ENCODE results near the gene NT5C.
"Not testable (repeated sequence)": the region's sequence is repeated elsewhere in the genome, so short reads cannot be mapped to it uniquely, and the experiment has no call there.

Gene NT5C

GRCh38 chr17:75174996-75175395 is 43.5 kb upstream of the NT5C start:
- no peak overlapping the region for H2BK120ac ChIP-seq (ENCODE audit: insufficient read depth, low read length, poor library complexity)
- no peak overlapping the region for H2BK5ac ChIP-seq (ENCODE audit: low read depth, low read length, poor library complexity)
- H3K27me3 ChIP-seq (ENCODE audit: insufficient read depth, low read length): no peaks in the 10 kb centered on the region
- H2BK12ac ChIP-seq (ENCODE audit: low read length): no peak overlapping the region
- no peak overlapping the region for H2AK5ac ChIP-seq (ENCODE audit: low read length)
- H3K4me2 ChIP-seq (ENCODE audit: low read length): no peak overlapping the region
- H4K12ac ChIP-seq (ENCODE audit: low read depth, low read length): no peak overlapping the region
- H3K36me3 ChIP-seq (ENCODE audit: control insufficient read depth in 1 of 2, insufficient read depth in 2 of 2, low read length in 2 of 2): peaks cover 70 to 71% of the 10 kb centered on the region in 2 experiments
- no peak for DNase-seq
- no peak overlapping the region for H3K4ac ChIP-seq (ENCODE audit: low read depth, low read length)
- no peak overlapping the region for H3K4me3 ChIP-seq (ENCODE audit: low read depth, low read length)
- H3K9ac ChIP-seq (ENCODE audit: low read length): no peak overlapping the region
- H3K23ac ChIP-seq (ENCODE audit: low read length): no peak overlapping the region
- no peak overlapping the region for H4K8ac ChIP-seq (ENCODE audit: low read depth, low read length)
- no peak overlapping the region for H3K14ac ChIP-seq (ENCODE audit: low read length)
- no peak overlapping the region for H3K18ac ChIP-seq (ENCODE audit: low read length)
- H3K9me3 ChIP-seq (ENCODE audit: insufficient read depth, low read depth, low read length): no peaks in the 10 kb centered on the region
- no peak overlapping the region for H3K27ac ChIP-seq (ENCODE audit: low read depth, low read length)
- no CpG with 5 or more reads among the region's 11 CpGs for WGBS (ENCODE audit: extremely low coverage, insufficient coverage, insufficient read length)
- peaks cover 0 to 1% of the 10 kb centered on the region in 2 experiments for H3K4me1 ChIP-seq (ENCODE audit: control insufficient read depth in 1 of 2, insufficient read depth in 2 of 2, low read length in 2 of 2)
- H3K79me1 ChIP-seq (ENCODE audit: low read length): no peaks in the 10 kb centered on the region
- H3K79me2 ChIP-seq (ENCODE audit: control insufficient read depth, insufficient read depth, low read length, poor library complexity): peaks cover 5% of the 10 kb centered on the region
- H4K91ac ChIP-seq (ENCODE audit: low read depth, low read length): no peak overlapping the region
- H2AFZ ChIP-seq (ENCODE audit: insufficient read depth, low read length, poor library complexity): no peak overlapping the region

DNA sequence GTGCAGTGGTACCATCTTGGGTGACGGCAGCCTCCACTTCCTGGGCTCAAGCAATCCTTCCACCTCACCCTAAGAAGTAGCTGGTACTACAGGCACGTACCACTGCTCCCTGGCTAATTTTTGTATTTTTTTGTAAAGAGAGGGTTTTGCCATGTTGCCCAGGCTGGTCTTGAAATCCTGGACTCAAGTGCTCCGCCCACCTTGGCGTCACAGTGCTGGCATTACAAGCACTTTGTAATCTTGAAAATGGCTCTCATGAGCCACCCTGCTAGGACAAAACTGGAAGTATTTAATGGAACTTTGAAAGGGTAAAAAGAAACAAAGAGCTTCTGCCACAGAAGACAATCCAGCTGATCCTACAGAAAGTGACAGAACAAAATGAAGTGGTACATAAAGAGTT is 42.0 kb upstream of the NT5C start:
- H2BK120ac ChIP-seq (ENCODE audit: insufficient read depth, low read length, poor library complexity): no peak overlapping the region
- no peak for DNase-seq
- H3K23ac ChIP-seq (ENCODE audit: low read length): no peak overlapping the region
- H3K14ac ChIP-seq (ENCODE audit: low read length): no peak overlapping the region
- H3K4me3 ChIP-seq (ENCODE audit: low read depth, low read length): no peak overlapping the region
- H3K27ac ChIP-seq (ENCODE audit: low read depth, low read length): no peak overlapping the region
- H4K12ac ChIP-seq (ENCODE audit: low read depth, low read length): no peak overlapping the region
- H4K91ac ChIP-seq (ENCODE audit: low read depth, low read length): no peak overlapping the region
- WGBS (ENCODE audit: extremely low coverage, insufficient coverage, insufficient read length): no CpG with 5 or more reads among the region's 4 CpGs
- no peak overlapping the region for H2AK5ac ChIP-seq (ENCODE audit: low read length)
- no peak overlapping the region for H2BK5ac ChIP-seq (ENCODE audit: low read depth, low read length, poor library complexity)
- no peaks in the 10 kb centered on the region for H3K79me1 ChIP-seq (ENCODE audit: low read length)
- H3K18ac ChIP-seq (ENCODE audit: low read length): no peak overlapping the region
- no peak overlapping the region for H3K4ac ChIP-seq (ENCODE audit: low read depth, low read length)
- H4K8ac ChIP-seq (ENCODE audit: low read depth, low read length): no peak overlapping the region
- no peaks in the 10 kb centered on the region for H3K27me3 ChIP-seq (ENCODE audit: insufficient read depth, low read length)
- no peak overlapping the region for H3K9ac ChIP-seq (ENCODE audit: low read length)
- H3K79me2 ChIP-seq (ENCODE audit: control insufficient read depth, insufficient read depth, low read length, poor library complexity): peaks cover 1% of the 10 kb centered on the region
- H3K9me3 ChIP-seq (ENCODE audit: insufficient read depth, low read depth, low read length): no peaks in the 10 kb centered on the region
- no peak overlapping the region for H3K4me2 ChIP-seq (ENCODE audit: low read length)
- no peaks in the 10 kb centered on the region for H3K4me1 ChIP-seq (ENCODE audit: control insufficient read depth in 1 of 2, insufficient read depth in 2 of 2, low read length in 2 of 2)
- H2BK12ac ChIP-seq (ENCODE audit: low read length): no peak overlapping the region
- no peak overlapping the region for H2AFZ ChIP-seq (ENCODE audit: insufficient read depth, low read length, poor library complexity)
- H3K36me3 ChIP-seq (ENCODE audit: control insufficient read depth in 1 of 2, insufficient read depth in 2 of 2, low read length in 2 of 2): peaks cover 65 to 69% of the 10 kb centered on the region in 2 experiments

DNA sequence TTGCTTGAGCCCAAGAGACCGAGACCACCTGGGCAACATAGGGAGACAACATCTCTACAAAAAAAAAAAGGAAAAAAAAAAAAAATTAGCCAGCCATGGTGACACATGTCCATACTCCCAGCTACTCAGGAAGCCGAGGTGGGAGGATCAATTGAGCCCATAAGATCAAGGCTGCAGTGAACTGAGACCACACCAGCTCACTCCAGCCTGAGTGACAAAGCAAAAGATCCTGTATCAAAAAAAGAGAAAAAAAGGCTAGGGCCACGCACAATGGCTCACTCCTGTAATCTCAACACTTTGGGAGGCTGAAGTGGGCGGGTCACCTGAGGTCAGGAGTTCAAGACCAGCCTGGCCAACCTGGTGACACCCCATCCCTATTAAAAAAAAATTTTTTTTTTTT is 37.5 kb upstream of the NT5C start:
- no peak overlapping the region for H4K91ac ChIP-seq (ENCODE audit: low read depth, low read length)
- no peak overlapping the region for H3K4ac ChIP-seq (ENCODE audit: low read depth, low read length)
- no peak overlapping the region for H2AK5ac ChIP-seq (ENCODE audit: low read length)
- H3K79me2 ChIP-seq (ENCODE audit: control insufficient read depth, insufficient read depth, low read length, poor library complexity): no peaks in the 10 kb centered on the region
- H3K4me3 ChIP-seq (ENCODE audit: low read depth, low read length): no peak overlapping the region
- no peak overlapping the region for H2BK5ac ChIP-seq (ENCODE audit: low read depth, low read length, poor library complexity)
- WGBS (ENCODE audit: extremely low coverage, insufficient coverage, insufficient read length): no CpG with 5 or more reads among the region's 4 CpGs
- H3K4me2 ChIP-seq (ENCODE audit: low read length): no peak overlapping the region
- H2AFZ ChIP-seq (ENCODE audit: insufficient read depth, low read length, poor library complexity): no peak overlapping the region
- H3K9ac ChIP-seq (ENCODE audit: low read length): no peak overlapping the region
- no peaks in the 10 kb centered on the region for H3K27me3 ChIP-seq (ENCODE audit: insufficient read depth, low read length)
- H4K8ac ChIP-seq (ENCODE audit: low read depth, low read length): no peak overlapping the region
- no peak overlapping the region for H2BK120ac ChIP-seq (ENCODE audit: insufficient read depth, low read length, poor library complexity)
- no peak overlapping the region for H2BK12ac ChIP-seq (ENCODE audit: low read length)
- no peak overlapping the region for H3K14ac ChIP-seq (ENCODE audit: low read length)
- no peaks in the 10 kb centered on the region for H3K79me1 ChIP-seq (ENCODE audit: low read length)
- peaks cover 51 to 52% of the 10 kb centered on the region in 2 experiments for H3K36me3 ChIP-seq (ENCODE audit: control insufficient read depth in 1 of 2, insufficient read depth in 2 of 2, low read length in 2 of 2)
- no peak overlapping the region for H3K18ac ChIP-seq (ENCODE audit: low read length)
- no peak overlapping the region for H3K23ac ChIP-seq (ENCODE audit: low read length)
- H3K4me1 ChIP-seq (ENCODE audit: control insufficient read depth in 1 of 2, insufficient read depth in 2 of 2, low read length in 2 of 2): no peaks in the 10 kb centered on the region
- H4K12ac ChIP-seq (ENCODE audit: low read depth, low read length): no peak overlapping the region
- no peak for DNase-seq
- H3K9me3 ChIP-seq (ENCODE audit: insufficient read depth, low read depth, low read length): no peaks in the 10 kb centered on the region
- no peak overlapping the region for H3K27ac ChIP-seq (ENCODE audit: low read depth, low read length)

- not testable (repeated sequence) for H3K9ac ChIP-seq (ENCODE audit: low read length); H3K4me3 ChIP-seq (ENCODE audit: low read depth, low read length); H3K79me1 ChIP-seq (ENCODE audit: low read length); H4K91ac ChIP-seq (ENCODE audit: low read depth, low read length); H2BK5ac ChIP-seq (ENCODE audit: low read depth, low read length, poor library complexity); H3K9me3 ChIP-seq (ENCODE audit: insufficient read depth, low read depth, low read length); H3K4ac ChIP-seq (ENCODE audit: low read depth, low read length); H2AFZ ChIP-seq (ENCODE audit: insufficient read depth, low read length, poor library complexity); H4K12ac ChIP-seq (ENCODE audit: low read depth, low read length); H3K27me3 ChIP-seq (ENCODE audit: insufficient read depth, low read length); H3K18ac ChIP-seq (ENCODE audit: low read length); H4K8ac ChIP-seq (ENCODE audit: low read depth, low read length); H2AK5ac ChIP-seq (ENCODE audit: low read length); H3K4me2 ChIP-seq (ENCODE audit: low read length); H3K14ac ChIP-seq (ENCODE audit: low read length); H3K4me1 ChIP-seq (ENCODE audit: control insufficient read depth in 1 of 2, insufficient read depth in 2 of 2, low read length in 2 of 2); H3K79me2 ChIP-seq (ENCODE audit: control insufficient read depth, insufficient read depth, low read length, poor library complexity); H3K23ac ChIP-seq (ENCODE audit: low read length); H3K27ac ChIP-seq (ENCODE audit: low read depth, low read length); H2BK120ac ChIP-seq (ENCODE audit: insufficient read depth, low read length, poor library complexity); H2BK12ac ChIP-seq (ENCODE audit: low read length)
- peaks cover 22 to 30% of the 10 kb centered on the region in 2 experiments for H3K36me3 ChIP-seq (ENCODE audit: control insufficient read depth in 1 of 2, insufficient read depth in 2 of 2, low read length in 2 of 2)
- peak; percentile 67 to 72 for DNase-seq
- WGBS (ENCODE audit: extremely low coverage, insufficient coverage, insufficient read length): no CpG with 5 or more reads among the region's 15 CpGs
Observed at GRCh38 chr17:75164606-75165005, 33.1 kb upstream of the NT5C start.
